ENCODE measurements around the gene TMEM81.

DNA sequence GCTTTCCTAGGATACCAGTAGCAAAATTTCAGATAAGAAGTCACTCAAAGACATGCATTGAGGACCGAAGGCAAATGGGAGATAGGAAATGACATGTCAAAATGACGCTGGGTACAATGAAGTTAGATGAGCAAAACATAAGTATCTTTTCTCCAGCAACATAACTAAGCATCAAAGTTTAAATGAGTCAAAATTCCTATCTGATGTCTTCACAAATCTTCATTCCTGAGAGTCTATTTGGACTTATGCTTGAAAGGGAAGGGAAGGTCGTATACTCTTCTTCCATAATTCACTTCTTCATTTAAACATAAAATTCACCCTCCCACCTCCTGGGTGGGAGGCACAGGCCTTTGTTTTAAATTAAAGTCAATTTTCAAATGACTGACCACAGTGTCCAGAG, 4.1 kb upstream of the TMEM81 start:
- no peak for TF ChIP-seq CTCF (conservative IDR thresholded peaks at IDR 0.05 in 1 of 2, IDR thresholded peaks at IDR 0.05 in 1 of 2; ENCODE audit: low read depth in 1 of 2, low read length in 2 of 2)
- TF ChIP-seq EZH2 (IDR thresholded peaks at IDR 0.05; ENCODE audit: low read length, missing control alignments), result no peak

Measured in fibroblast of lung (primary cell).